HFF-Myc (cell line): ENCODE data around the gene LPAR3.

Experiments
- DNase-seq: peaks from one replicate; pipeline ENCODE4 v3.0.0-alpha.2; 2011; ENCODE audit warnings: low read depth; ENCODE audit errors: extremely low read depth
- H3K4me3 ChIP-seq: replicated peaks from 2 replicates; pipeline ENCODE4 v1.5.1; 2011; ENCODE audit warnings: low read depth, mild to moderate bottlenecking, control low read depth, low read length
- TF ChIP-seq, protein P1 (sequence below): IDR thresholded peaks from 2 replicates; pipeline ENCODE4 v1.5.1; 2012; ENCODE audit warnings: mild to moderate bottlenecking, low read depth, low read length, control low read depth; ENCODE audit errors: missing control alignments

Gene LPAR3

DNA sequence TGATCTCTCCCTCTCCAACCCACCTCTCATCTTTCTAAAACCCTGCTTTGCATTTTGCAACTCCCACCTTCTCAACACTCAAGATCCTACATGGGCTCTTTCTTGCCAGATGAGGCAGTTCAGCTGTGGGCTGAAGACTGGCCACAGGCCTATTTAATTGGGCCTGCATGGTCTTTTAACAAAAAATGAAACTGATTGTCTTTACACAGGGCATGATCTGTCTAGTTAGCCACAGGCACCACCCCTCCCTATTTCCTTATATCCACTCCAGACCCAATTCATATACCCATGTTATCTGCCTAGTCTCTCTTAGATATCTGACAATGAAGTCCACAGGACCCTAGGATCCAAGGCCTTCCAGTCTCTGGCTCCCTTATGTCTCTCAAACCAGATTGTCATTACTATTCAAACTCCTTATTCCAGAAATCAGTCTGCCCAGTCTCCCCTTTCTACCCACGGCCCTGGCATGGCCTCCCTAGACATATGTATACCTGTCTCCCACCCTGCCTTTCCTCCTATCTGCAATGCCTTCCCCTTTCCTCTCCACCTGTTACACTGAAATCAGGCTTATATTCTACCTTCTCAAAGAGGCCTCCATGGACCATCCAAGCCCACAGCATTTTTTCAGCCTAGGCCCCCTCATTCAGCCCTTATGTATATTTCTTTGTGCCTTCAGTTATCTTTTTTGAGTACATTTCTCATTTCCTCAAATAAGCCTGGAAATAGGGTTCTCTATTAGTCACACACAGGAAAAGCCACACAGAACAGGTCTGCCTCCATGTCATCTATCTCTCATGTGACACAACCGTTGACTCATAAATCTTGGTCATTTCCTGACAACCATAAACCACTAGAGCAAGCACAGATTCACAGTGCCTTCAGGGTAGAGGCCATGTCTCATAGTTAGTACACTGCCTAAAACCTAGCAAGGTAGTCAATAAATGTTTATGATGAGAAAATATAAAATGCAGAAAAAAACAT, 39.0 kb downstream of the LPAR3 start:
- DNase-seq = peak; percentile 57
- H3K4me3 ChIP-seq = no peak overlapping the region
- TF ChIP-seq, protein P1, sequence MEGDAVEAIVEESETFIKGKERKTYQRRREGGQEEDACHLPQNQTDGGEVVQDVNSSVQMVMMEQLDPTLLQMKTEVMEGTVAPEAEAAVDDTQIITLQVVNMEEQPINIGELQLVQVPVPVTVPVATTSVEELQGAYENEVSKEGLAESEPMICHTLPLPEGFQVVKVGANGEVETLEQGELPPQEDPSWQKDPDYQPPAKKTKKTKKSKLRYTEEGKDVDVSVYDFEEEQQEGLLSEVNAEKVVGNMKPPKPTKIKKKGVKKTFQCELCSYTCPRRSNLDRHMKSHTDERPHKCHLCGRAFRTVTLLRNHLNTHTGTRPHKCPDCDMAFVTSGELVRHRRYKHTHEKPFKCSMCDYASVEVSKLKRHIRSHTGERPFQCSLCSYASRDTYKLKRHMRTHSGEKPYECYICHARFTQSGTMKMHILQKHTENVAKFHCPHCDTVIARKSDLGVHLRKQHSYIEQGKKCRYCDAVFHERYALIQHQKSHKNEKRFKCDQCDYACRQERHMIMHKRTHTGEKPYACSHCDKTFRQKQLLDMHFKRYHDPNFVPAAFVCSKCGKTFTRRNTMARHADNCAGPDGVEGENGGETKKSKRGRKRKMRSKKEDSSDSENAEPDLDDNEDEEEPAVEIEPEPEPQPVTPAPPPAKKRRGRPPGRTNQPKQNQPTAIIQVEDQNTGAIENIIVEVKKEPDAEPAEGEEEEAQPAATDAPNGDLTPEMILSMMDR = no peak

DNA sequence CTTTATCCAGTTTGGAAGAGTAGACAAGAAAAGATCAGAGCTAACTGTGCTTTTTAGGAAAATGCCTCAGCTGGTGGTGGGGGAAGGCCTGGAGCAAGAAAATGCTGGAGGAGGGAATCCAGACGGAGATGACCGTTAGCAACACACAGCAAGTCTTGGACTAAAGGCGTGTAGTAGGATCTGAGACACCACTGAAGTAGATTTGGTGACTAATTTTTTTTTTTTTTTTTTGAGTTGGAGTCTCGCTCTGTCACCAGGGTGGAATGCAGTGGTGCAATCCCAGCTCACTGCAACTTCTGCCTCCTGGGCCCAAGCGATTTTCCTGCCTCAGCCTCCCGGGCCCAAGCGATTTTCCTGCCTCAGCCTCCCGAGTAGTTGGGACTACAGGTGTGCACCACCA, 41.2 kb downstream of the LPAR3 start:
- H3K4me3 ChIP-seq = no peak overlapping the region
- TF ChIP-seq, protein P1 = no peak
- peak; percentile 57 for DNase-seq

DNA sequence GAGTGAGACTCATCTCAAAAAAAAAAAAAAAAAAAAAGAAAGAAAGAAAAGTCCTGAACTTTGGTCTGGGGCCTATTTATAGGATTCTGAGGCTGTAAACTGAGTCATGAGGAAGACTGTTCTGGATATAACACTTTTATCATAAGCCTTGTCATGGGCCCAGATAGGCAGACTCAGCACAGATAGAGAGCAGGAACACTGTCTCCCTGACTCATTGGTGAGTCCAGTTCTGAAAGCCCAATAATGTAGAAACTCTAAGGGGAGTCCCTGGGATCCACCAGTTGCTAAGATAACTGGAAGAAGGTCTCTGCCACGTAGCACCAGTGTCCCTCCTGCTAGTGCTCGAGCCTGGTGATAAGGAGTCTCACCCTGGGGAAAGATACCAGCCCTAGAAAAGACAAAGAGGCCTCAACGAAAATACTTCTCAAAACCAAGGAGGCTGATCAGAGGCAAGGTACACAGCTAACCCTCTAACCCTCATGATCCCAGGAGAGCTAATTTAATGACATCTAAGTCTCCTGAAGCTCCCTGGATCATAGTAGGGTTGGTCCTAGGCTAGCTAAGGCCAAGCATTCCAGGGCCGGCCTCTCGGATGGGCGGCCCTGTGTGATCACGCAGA, 43.5 kb downstream of the LPAR3 start:
- TF ChIP-seq, protein P1 = no peak
- no peak for DNase-seq
- no peak overlapping the region for H3K4me3 ChIP-seq

DNA sequence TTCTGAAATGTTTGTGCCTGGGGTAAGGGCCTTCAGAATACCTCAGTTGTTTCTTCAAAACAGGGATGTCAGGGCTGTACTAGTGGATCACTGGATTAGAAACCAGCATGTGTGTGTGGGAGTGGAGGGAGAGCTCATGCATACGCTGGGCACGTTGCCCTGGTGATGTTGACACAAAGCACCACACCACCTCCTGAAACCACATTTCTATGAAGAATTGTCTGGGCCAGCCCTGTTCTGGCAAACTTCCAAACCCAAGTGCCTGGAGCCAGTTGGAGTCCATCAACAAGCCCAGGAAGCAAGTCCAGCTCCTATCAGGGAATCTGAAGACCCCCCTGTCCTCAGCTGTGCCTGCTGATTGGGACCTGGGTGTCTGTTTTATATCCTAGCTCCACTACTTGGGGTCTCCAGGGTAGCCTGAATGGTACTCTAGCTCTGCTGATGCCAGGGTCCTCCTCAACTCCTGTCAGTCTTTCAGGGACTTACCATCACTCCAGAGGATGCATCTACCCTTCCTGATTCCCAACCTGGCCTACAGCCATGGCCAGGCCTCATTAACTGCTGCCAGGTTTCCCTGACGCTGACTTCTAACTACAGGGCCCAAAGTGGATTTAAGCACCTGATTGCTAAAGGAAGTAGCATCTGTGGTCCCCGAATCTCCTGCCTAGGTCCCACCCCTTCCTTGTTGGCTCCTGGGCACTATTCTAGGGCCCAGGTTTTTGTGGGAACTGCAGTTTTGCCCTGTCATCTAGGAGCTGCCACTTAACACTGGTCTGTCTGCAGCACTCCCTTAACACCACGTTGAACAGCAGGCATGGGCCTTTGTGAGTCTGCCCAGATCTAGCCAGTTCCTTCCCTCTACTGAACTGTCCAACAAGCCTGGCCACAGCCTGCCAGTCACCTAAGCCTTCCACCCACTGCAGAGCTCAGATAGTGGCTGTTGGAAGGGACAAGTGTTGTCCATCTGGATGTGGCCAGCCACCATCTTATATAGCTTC, 45.5 kb downstream of the LPAR3 start:
- TF ChIP-seq, protein P1 = no peak
- no peak overlapping the region for H3K4me3 ChIP-seq
- peak; percentile 97 for DNase-seq

DNA sequence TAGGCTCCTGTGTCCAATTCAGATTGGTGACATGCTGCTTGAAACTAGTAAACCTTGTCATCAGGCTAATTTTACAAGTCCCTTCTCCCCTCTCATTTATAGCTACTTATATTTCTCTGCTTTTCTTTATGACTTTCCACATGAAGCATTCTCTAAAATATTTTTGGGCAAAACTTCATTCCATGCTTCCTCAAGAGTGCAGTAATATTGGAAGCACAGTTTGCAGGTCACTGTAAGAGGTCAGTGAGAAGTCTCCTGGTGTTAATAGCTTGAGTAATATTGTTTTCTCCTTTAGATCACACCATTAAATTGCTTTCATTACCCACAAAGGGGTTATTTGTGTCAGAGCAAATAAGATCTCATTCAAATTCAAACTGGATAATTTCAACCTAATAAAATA, 46.6 kb downstream of the LPAR3 start:
- TF ChIP-seq, protein P1 = no peak
- DNase-seq = no peak
- H3K4me3 ChIP-seq = no peak overlapping the region

DNA sequence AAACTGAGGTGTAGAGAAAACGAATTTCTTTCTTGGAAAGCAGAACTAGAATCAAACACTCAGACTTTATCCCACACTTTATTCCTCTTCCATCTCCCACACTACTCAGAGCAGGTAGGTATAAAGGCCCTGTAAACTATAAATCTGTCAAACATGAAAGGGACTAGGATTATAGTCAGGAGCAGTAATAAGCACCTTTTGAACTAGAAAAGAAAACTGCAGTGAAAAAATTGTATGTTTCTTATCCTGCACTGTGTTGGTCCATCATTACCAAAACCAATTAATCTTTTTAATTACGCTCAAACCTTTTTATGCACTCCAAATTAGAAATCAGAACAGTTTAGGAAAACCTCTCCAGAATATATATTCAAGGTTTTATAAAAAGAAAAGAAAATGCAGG, 47.6 kb downstream of the LPAR3 start:
- DNase-seq = no peak
- no peak overlapping the region for H3K4me3 ChIP-seq
- TF ChIP-seq, protein P1 = no peak
